HCT116 (cell line): ENCODE data around the gene TIAM2. TPM values are rescaled to one million over a fixed set of nuclear protein-coding genes. Genes with fewer than 3 reads are reported as not detected.

Experiments
- ATAC-seq: fragments of 200-7000 bp; cut with Tn5 transposase; 2 replicates; pipeline ENCODE4 v1.9.1; 2020; ENCODE audit warnings: mild to moderate bottlenecking, moderate library complexity
- BruUV-seq: library from RNA; stranded (reverse); fragments of 400-500 nt; replicated peaks from 2 replicates; lab custom pipeline; 2021; lab: Mats Ljungman, UMichigan
- CTCF ChIA-PET: fragments of 300-600 bp; sonication (Branson Sonifier 250); formaldehyde crosslinking; loops from one replicate; lab custom pipeline; 2021; ENCODE audit warnings: antibody characterized with exemption; lab: Charles Lee
- POLR2A ChIA-PET: fragments of 300-600, 350-600 bp; sonication (Branson Sonifier 250); formaldehyde crosslinking; loops from one replicate; lab custom pipeline; 2021; ENCODE audit warnings: antibody characterized with exemption; lab: Charles Lee
- RAD21 ChIA-PET, 2 experiments: fragments of 300-600 bp; sonication (Branson Sonifier 250); formaldehyde crosslinking; loops; one replicate each; lab custom pipeline; 2023; ENCODE audit warnings: low total read pairs in 2 of 2; ENCODE audit not compliant: uncharacterized antibody in 2 of 2, unreplicated experiment in 2 of 2, low non-redundant PET in 1 of 2; lab: Charles Lee
- DNase-seq: peaks from one replicate; pipeline ENCODE4 v3.0.0-alpha.2; 2010; ENCODE audit warnings: low read depth, low spot score
- H2AFZ ChIP-seq: fragments of 200-600 bp; shearing (Covaris generic), sonication (generic); 2 replicates; pipeline ENCODE4 v1.6.1; 2017; ENCODE audit warnings: low read depth, mixed run types, mixed read lengths, antibody characterized with exemption, low read length; ENCODE audit not compliant: poor library complexity, severe bottlenecking
- H3K27ac ChIP-seq: 2 replicates; pipeline ENCODE4 v1.5.1; 2012; ENCODE audit warnings: low read depth, low read length
- H3K27me3 ChIP-seq: fragments of 200-600 bp; sonication (generic); 2 replicates; pipeline ENCODE4 v1.6.1; 2016; ENCODE audit warnings: mixed run types, low read length, mixed read lengths; ENCODE audit not compliant: insufficient read depth
- H3K36me3 ChIP-seq, 2 experiments: fragments of 200-500 bp in 1 of 2; fragments of 200-600 bp in 1 of 2; sonication (Bioruptor generic) in 1 of 2; sonication (generic) in 1 of 2; 2 replicates each; pipeline versions ENCODE4 v1.5.1 to v1.6.1; 2014 to 2016; ENCODE audit warnings: low read length in 2 of 2, inconsistent platforms in 1 of 2, mixed read lengths in 1 of 2, mixed run types in 1 of 2; ENCODE audit not compliant: insufficient read depth in 2 of 2, control insufficient read depth in 1 of 2
- H3K4me1 ChIP-seq, 2 experiments: fragments of 200-600 bp in 1 of 2; sonication (generic) in 1 of 2; 2 replicates each; pipeline versions ENCODE4 v1.5.1 to v1.6.1; 2012 to 2017; ENCODE audit warnings: low read length in 2 of 2, inconsistent platforms in 1 of 2, mild to moderate bottlenecking in 1 of 2, mixed read lengths in 1 of 2, mixed run types in 1 of 2, moderate library complexity in 1 of 2; ENCODE audit not compliant: insufficient read depth in 2 of 2, control insufficient read depth in 1 of 2
- H3K4me2 ChIP-seq: fragments of 200-600 bp; sonication (generic); 2 replicates; pipeline ENCODE4 v1.6.1; 2017; ENCODE audit warnings: mixed run types, low read length, mixed read lengths
- H3K4me3 ChIP-seq, 2 experiments: fragments of 200-600 bp in 1 of 2; sonication (generic) in 1 of 2; replicated peaks in 1 of 2; 2 replicates each; pipeline ENCODE4 v1.5.1; 2011 to 2016; ENCODE audit warnings: low read length in 2 of 2, control low read depth in 1 of 2, low read depth in 1 of 2, mild to moderate bottlenecking in 1 of 2, mixed read lengths in 1 of 2, mixed run types in 1 of 2
- H3K79me2 ChIP-seq: fragments of 200-600 bp; sonication (generic); 2 replicates; pipeline ENCODE4 v1.6.1; 2017; ENCODE audit warnings: mild to moderate bottlenecking, mixed run types, low read length, moderate library complexity, mixed read lengths; ENCODE audit not compliant: insufficient read depth
- H3K9ac ChIP-seq: fragments of 200-600 bp; sonication (generic); 2 replicates; pipeline ENCODE4 v1.6.1; 2016; ENCODE audit warnings: low read length, mixed read lengths
- H3K9me2 ChIP-seq: fragments of 200-600 bp; sonication (generic), shearing (Covaris generic); 2 replicates; pipeline ENCODE4 v1.6.1; 2017; ENCODE audit warnings: mixed run types, mild to moderate bottlenecking, moderate library complexity; ENCODE audit not compliant: insufficient read depth
- H3K9me3 ChIP-seq, 2 experiments: fragments of 200-500 bp in 1 of 2; fragments of 200-600 bp in 1 of 2; sonication (Bioruptor generic) in 1 of 2; sonication (generic) in 1 of 2; 2 replicates each; pipeline ENCODE4 v1.6.1; 2014 to 2017; ENCODE audit warnings: low read length in 2 of 2, mixed read lengths in 2 of 2, inconsistent platforms in 1 of 2, low read depth in 1 of 2, mild to moderate bottlenecking in 1 of 2, mixed run types in 1 of 2, moderate library complexity in 1 of 2; ENCODE audit not compliant: control insufficient read depth in 1 of 2, insufficient read depth in 1 of 2
- H4K20me1 ChIP-seq: fragments of 200-600 bp; sonication (generic), shearing (Covaris generic); 2 replicates; pipeline ENCODE4 v1.6.1; 2017; ENCODE audit warnings: mixed run types, mild to moderate bottlenecking, moderate library complexity; ENCODE audit not compliant: insufficient read depth
- CBX3 ChIP-seq: IDR thresholded peaks from 2 replicates; pipeline ENCODE4 v1.6.1; 2012; ENCODE audit warnings: low read depth
- EGR1 ChIP-seq: IDR thresholded peaks from 2 replicates; pipeline ENCODE4 v1.6.1; 2012; ENCODE audit warnings: low read depth
- EZH2 ChIP-seq: fragments of 200-600 bp; sonication (generic); IDR thresholded peaks from 2 replicates; pipeline ENCODE4 v1.6.1; 2017; ENCODE audit warnings: antibody characterized with exemption, mixed run types
- FOSL1 ChIP-seq: IDR thresholded peaks from 2 replicates; pipeline ENCODE4 v1.6.1; 2012; ENCODE audit warnings: low read depth
- MAX ChIP-seq: IDR thresholded peaks from 2 replicates; pipeline ENCODE4 v1.6.1; 2012
- REST ChIP-seq: IDR thresholded peaks from 2 replicates; pipeline ENCODE4 v1.6.1; 2012; ENCODE audit warnings: low read depth
- SIN3A ChIP-seq: IDR thresholded peaks from 2 replicates; pipeline ENCODE4 v1.6.1; 2012; ENCODE audit warnings: low read depth
- TCF7L2 ChIP-seq: IDR thresholded peaks from 2 replicates; pipeline ENCODE4 v1.7.0; 2011; ENCODE audit warnings: borderline replicate concordance, inconsistent platforms; ENCODE audit not compliant: insufficient read depth, insufficient read length; ENCODE audit errors: extremely low read depth
- ZBTB33 ChIP-seq: IDR thresholded peaks from 2 replicates; pipeline ENCODE4 v1.6.1; 2011; ENCODE audit warnings: mild to moderate bottlenecking, low read length, moderate library complexity; ENCODE audit not compliant: insufficient replicate concordance; ENCODE audit errors: extremely low read depth
- ZFX ChIP-seq: fragments of 450-650 bp; IDR thresholded peaks from 2 replicates; pipeline ENCODE4 v1.6.1; 2017
- intact Hi-C: fragments of 100-400 bp; cut with micrococcal nuclease; formaldehyde crosslinking; loops from 2 replicates; pipeline ENCODE4 v1.10.0; 2022
- total RNA-seq: library from RNA; stranded (reverse); gene quantifications from one replicate; pipeline ENCODE4 v1.2.1, GENCODE V29; 2021; ENCODE audit not compliant: unreplicated experiment

Gene TIAM2
- total RNA-seq, 1 experiment from 2014 or later: 9.4 TPM

GRCh38 chr6:155221086-155221485, 226.0 kb downstream of the TIAM2 start:
- H3K36me3 ChIP-seq: no peaks in the 10 kb centered on the region
- no peaks in the 10 kb centered on the region for H4K20me1 ChIP-seq
- DNase-seq (no peak), ATAC-seq (no peak)
- CTCF ChIA-PET: no interaction called here
- RAD21 ChIA-PET: no interaction called here
- H3K4me3 ChIP-seq: no peak overlapping the region
- H3K79me2 ChIP-seq: no peaks in the 10 kb centered on the region
- no peak overlapping the region for H2AFZ ChIP-seq
- no peak overlapping the region for H3K9ac ChIP-seq
- no peak for TF ChIP-seq FOSL1
- TF ChIP-seq ZBTB33: no peak
- TF ChIP-seq CBX3: no peak
- no peak for TF ChIP-seq EZH2
- TF ChIP-seq SIN3A: no peak
- no peak for TF ChIP-seq ZFX
- no peak for TF ChIP-seq TCF7L2
- TF ChIP-seq MAX: no peak
- no peak for TF ChIP-seq REST
- no peak for TF ChIP-seq EGR1
- POLR2A ChIA-PET: no interaction called here
- H3K27me3 ChIP-seq: no peaks in the 10 kb centered on the region
- H3K9me3 ChIP-seq: no peaks in the 10 kb centered on the region
- no TSS peak for BruUV-seq
- H3K4me2 ChIP-seq: no peak overlapping the region
- H3K27ac ChIP-seq: no peak overlapping the region
- H3K9me2 ChIP-seq: no peaks in the 10 kb centered on the region
- peaks cover 0 to 19% of the 10 kb centered on the region in 2 experiments; a peak in 2 of 4 replicates for H3K4me1 ChIP-seq
- intact Hi-C loops: no loop called here
